Right atrium auricular region (tissue), 2 donors: ENCODE results near the gene SNRNP70. TPM values are rescaled to one million over a fixed set of nuclear protein-coding genes. Genes with fewer than 3 reads are reported as not detected.

ENCODE experiments used
- DNase-seq: peaks from one replicate; pipeline ENCODE4 v3.0.0-alpha.2; 2019; ENCODE audit warnings: low spot score
- H3K27ac ChIP-seq, 2 donors: fragments of 200-600 bp; sonication (generic); 1 replicate in 1 of 2; 2 replicates in 1 of 2; pipeline ENCODE4 v1.5.1; 2016 to 2019
- H3K27me3 ChIP-seq, 2 donors: fragments of 200-600 bp; sonication (generic); one replicate each; pipeline versions ENCODE4 v1.5.1 to v1.6.0; 2017 to 2019
- H3K36me3 ChIP-seq: fragments of 200-600 bp; sonication (generic); one replicate; pipeline ENCODE4 v1.5.1; 2016
- H3K4me1 ChIP-seq, 2 donors: fragments of 200-600 bp; sonication (generic); one replicate each; pipeline versions ENCODE4 v1.5.1 to v1.6.0; 2017 to 2019
- H3K4me3 ChIP-seq, 2 donors: fragments of 200-600 bp; sonication (generic); 1 replicate in 1 of 2; 2 replicates in 1 of 2; pipeline ENCODE4 v1.5.1; 2017 to 2019; ENCODE audit warnings: mild to moderate bottlenecking in 1 of 2, moderate library complexity in 1 of 2
- H3K9me3 ChIP-seq, 2 donors: fragments of 200-600 bp; sonication (generic); one replicate each; pipeline ENCODE4 v1.5.1; 2019
- CTCF ChIP-seq, 2 donors: fragments of 200-600 bp; sonication (generic); IDR thresholded peaks; one replicate each; pipeline ENCODE4 v1.5.1; 2019; ENCODE audit warnings: antibody characterized with exemption in 2 of 2
- total RNA-seq, 2 donors: library from RNA; depleted of rRNA; stranded (reverse); fragments of >200 nt; gene quantifications; one replicate each; pipeline ENCODE4 v1.1.0, GENCODE V29; 2016

Gene SNRNP70
- total RNA-seq, 2 donors from 2014 or later = 62.7 to 89.4 TPM

- Histone ChIP-seq H3K9me3 (no peaks in the 10 kb centered on the region), H3K4me1 (peaks cover 0 to 10% of the 10 kb centered on the region in 2 donors), H3K27me3 (no peaks in the 10 kb centered on the region), H3K4me3 (no peak overlapping the region), H3K36me3 (peaks cover 73% of the 10 kb centered on the region), H3K27ac (no peak overlapping the region)
- DNase-seq = no peak
- TF ChIP-seq CTCF (IDR thresholded peaks at IDR 0.05) = peak; percentile 56 to 75
Observed at GRCh38 chr19:49106648-49107135, 21.4 kb downstream of the SNRNP70 start.

GRCh38 chr19:49107625-49108459, 22.6 kb downstream of the SNRNP70 start:
- no peaks in the 10 kb centered on the region for H3K9me3 ChIP-seq
- no peak overlapping the region for H3K27ac ChIP-seq
- DNase-seq = no peak
- no peak for TF ChIP-seq CTCF (IDR thresholded peaks at IDR 0.05)
- H3K36me3 ChIP-seq = peaks cover 62% of the 10 kb centered on the region
- no peaks in the 10 kb centered on the region for H3K27me3 ChIP-seq
- no peak overlapping the region for H3K4me3 ChIP-seq
- H3K4me1 ChIP-seq = peaks cover 0 to 10% of the 10 kb centered on the region in 2 donors

GRCh38 chr19:49109051-49109450, 23.8 kb downstream of the SNRNP70 start:
- H3K4me3 ChIP-seq = no peak overlapping the region
- no peak for TF ChIP-seq CTCF (IDR thresholded peaks at IDR 0.05)
- peaks cover 49% of the 10 kb centered on the region for H3K36me3 ChIP-seq
- H3K27me3 ChIP-seq = no peaks in the 10 kb centered on the region
- peaks cover 0 to 18% of the 10 kb centered on the region in 2 donors for H3K4me1 ChIP-seq
- no peak overlapping the region for H3K27ac ChIP-seq
- no peaks in the 10 kb centered on the region for H3K9me3 ChIP-seq
- DNase-seq = no peak

GRCh38 chr19:49109569-49110233, 24.4 kb downstream of the SNRNP70 start:
- no peak for TF ChIP-seq CTCF (IDR thresholded peaks at IDR 0.05)
- no peaks in the 10 kb centered on the region for H3K9me3 ChIP-seq
- no peak for DNase-seq
- H3K4me1 ChIP-seq = peaks cover 0 to 20% of the 10 kb centered on the region in 2 donors
- no peaks in the 10 kb centered on the region for H3K27me3 ChIP-seq
- no peak overlapping the region for H3K4me3 ChIP-seq
- peaks cover 44% of the 10 kb centered on the region for H3K36me3 ChIP-seq
- H3K27ac ChIP-seq = peak overlapping the region; percentile 52 to 55

- Histone ChIP-seq H3K27ac (peak overlapping the region; percentile 52 to 55), H3K4me3 (no peak overlapping the region)
Observed at GRCh38 chr19:49110567-49110966, 25.3 kb downstream of the SNRNP70 start.

More at GRCh38 chr19:49110567-49110966, 25.3 kb downstream of the SNRNP70 start:
- Histone ChIP-seq H3K36me3 (peaks cover 35% of the 10 kb centered on the region), H3K27me3 (no peaks in the 10 kb centered on the region), H3K9me3 (no peaks in the 10 kb centered on the region), H3K4me1 (peaks cover 0 to 28% of the 10 kb centered on the region in 2 donors)
- TF ChIP-seq CTCF (IDR thresholded peaks at IDR 0.05) = no peak
- no peak for DNase-seq
